Amygdala (tissue), 56 donors: ENCODE data around the gene SEC22A.

Experiments used
- DNase-seq, 56 donors: peaks; one replicate each; lab custom pipeline; 2025; lab: John Stamatoyannopoulos, UW

The SEC22A gene, protein sequence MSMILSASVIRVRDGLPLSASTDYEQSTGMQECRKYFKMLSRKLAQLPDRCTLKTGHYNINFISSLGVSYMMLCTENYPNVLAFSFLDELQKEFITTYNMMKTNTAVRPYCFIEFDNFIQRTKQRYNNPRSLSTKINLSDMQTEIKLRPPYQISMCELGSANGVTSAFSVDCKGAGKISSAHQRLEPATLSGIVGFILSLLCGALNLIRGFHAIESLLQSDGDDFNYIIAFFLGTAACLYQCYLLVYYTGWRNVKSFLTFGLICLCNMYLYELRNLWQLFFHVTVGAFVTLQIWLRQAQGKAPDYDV

DNA sequence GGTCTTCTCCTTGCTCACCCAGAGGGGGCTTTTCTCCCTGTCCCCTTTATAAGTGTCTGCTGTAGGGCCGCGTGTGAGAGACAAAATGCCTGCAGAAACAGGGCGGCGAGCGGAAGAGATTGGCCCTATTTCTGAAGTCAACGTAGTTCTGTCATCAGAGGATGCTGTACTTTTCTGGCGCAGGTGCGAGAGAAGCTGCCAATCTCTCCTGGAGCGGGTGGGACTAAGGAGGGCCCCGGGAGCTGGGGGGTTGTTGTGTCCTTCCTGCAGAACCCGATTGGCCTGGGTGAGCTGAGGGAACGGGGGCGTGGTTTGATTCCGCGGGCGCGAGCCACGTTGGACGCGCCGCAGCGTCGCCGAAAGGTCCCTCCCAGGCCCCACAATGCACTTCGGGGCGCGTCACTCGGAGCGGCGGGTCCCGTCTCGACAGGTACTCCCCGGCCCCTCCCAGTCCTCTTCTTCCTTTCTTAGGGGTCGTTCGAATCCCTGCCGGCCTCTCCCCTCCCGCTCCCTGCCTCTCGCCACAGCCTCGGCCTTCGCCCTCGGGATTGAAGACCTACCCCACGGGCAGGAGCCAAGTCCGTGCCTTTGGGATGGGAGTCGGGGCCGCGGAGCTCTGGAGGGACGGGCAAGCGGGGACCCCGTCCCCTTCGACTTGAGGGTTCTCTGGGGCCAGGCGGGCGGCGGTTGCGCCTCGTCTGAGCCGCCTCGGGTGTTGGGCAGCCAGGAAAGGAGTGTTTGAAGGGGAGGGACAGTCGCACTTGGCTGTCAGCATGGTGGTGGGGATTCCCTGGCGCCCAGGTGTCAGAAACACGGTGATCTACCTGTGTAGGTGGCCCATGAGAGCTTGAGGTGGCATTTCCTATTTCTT lies at the start of gene SEC22A:
TSS of gene SEC22A (plus strand) at position 387 of the 871 bp plus-strand sequence. CDS start 7,275 bp downstream, outside the sequence.
- peak; percentile 33 to 95 (median 84) for DNase-seq

DNA sequence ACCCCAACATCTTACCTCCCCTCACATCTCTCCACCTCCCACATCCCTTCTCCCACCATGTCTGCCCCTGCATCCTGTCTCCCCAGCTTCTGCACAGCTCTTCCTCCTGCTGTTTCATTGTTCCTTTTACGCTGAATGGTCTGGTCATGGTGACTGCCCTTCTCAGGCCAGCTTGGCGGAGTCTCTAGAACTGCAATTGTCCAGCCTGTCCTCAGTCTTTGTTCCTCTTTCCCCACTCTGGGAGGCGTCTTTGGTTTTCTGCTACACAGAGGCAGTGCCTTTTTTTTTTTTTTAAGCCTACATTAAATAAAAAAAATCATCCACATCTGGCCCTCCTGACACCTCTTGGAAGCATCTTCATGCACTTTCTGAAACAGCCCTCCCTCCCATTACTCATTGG lies 49.1 kb upstream of the SEC22A start:
- peak in 6 of 56 donors; percentile 3 to 42 (median 16) for DNase-seq

DNA sequence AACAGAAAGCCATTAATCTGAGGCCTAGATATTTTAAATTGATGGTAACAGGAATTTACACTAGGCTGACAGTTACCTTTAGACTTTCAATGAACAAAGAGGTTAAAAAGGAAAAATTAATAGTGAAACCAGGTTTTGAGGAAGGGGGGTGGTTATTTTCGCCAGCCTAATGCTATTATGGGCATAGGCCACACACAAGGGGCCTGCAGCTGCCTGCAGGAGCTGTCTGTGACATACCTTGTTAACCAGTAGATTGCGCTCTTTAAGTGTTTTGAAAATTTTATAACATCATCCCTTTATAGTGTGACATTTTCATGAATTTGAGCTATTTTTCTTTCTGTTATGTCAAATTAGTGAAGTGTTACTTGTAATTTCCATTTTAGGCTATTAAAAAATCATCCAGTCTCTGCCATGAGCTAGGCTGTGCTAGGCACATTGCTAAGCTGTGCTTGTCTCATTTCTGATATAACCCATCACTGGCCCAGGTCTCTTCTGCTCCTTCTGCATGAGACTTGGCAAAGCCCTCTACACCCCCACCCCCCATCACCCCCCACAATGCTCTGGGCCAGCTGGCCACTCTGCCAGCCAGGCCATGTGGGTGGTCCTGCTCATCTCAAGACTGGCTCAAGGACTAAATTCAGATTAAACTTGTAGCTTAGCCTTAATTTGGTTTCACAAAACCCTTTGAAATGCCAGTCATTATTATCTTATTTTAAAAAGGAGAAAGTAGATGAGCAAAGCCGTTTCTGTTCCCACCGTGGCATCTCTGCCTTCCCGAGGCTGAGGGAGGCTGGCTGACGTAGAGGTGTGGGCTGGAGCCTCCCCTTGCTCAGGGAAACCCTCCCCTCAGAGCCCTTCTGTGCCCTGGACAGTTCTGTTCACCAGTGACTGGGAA lies 48.4 kb upstream of the SEC22A start:
- no peak for DNase-seq

DNA sequence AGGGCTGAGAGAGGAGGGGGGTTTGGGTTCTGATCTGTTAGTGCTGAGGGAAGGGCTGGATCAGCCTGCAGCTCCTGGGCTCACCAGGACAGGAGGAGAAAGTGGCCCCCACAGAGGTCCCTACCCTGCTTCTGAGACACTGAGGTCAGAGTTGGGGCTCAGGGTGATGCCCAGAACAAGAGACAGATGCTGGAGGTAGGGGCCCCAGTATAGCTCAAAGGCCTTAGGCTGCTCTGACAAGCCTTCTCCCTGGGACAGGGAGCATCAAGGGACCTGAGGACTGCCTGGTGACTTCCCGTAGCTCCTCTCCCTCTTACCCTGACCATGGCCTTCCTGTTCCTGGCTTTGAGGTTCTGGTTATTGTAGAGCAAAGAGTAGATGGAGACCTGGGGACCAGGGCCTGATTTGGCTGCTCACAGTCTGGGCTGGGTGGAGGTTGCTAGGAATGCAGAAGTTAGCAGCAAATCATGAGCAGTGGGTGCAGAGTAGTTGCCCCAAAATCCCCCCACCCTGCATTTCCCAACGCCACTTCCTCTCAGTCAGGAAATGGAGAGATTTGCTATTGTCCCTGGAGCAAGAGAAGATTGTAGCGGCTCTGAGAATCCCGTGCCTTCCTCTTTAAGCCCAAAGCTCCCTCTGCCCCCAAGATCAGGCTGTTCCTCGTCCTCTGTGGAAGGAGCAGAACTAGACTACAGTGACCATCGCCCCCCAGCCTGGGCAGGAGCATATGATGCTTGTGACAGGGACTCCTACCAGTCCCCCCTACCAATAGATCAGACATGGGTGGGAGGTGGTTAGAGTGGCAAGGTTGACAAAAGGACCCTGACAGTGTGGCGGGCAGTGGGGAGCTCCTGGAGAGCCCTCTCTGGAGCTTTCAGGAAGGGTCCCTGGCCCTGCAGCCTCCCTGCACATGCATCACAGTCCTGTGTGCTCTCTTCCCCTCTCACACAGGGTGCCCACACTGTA lies 47.4 kb upstream of the SEC22A start:
- DNase-seq = peak in 1 of 56 donors; percentile 10

DNA sequence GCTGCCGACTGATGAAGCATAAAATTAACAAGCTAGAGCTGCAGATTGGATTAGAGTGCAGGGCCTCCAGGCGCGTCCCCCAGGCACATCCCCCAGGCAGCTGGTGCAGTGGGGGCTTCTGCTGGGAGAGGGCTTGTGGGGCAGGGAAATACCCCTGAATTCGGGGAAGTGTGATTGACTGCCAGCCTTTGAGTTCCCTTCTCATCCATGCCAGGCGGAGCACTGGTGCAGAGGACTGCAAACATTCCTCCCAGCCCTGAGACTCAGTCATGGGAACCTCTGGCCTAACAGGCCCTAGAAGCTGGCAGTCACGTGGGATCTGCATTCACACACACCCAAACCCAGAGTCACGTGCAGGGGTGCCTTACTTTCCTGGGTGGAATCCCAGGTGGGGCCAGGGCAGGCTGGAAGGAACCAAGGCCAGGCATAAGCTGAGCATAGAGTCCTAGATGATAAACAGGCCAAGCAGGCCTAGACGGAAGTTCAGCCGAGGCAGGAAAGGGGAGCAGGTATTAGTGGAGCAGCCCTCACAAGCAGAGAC lies 46.2 kb upstream of the SEC22A start:
- peak in 2 of 56 donors; percentile 2 to 33 for DNase-seq

DNA sequence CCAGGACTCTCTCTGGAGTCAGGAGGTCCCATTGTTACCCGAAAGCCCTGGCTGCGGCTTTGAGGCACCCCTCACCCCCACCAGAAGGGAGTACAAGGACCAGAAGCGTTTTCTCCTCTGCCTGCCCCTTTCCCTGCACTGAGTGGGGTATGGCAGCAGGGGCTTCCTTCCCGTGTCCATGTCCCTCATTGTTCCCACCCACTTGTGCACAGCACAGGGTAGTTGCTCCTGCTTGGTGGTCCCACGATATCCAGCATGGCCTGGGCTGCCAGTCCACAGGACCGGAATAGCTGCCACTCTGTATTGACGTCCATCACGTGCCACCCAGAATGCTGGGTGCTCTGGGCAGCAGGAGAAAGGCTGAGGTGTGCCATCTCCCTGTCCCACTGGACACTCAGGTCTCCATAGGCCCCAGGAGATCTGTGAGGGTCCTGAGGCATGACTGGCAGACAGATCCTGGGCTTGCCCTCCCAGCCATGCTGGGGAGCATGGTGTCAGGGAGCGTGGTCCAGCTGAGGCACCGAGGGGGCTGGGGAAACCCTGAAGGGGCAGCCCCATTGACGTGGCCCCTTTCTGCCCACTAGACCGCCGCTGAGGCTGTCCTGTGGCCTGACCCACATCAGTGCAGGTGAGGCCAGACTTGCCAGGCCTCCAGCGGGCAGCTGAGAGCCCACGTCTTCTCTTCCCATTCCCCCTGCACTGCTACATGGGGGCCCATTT lies 45.3 kb upstream of the SEC22A start:
- no peak for DNase-seq

DNA sequence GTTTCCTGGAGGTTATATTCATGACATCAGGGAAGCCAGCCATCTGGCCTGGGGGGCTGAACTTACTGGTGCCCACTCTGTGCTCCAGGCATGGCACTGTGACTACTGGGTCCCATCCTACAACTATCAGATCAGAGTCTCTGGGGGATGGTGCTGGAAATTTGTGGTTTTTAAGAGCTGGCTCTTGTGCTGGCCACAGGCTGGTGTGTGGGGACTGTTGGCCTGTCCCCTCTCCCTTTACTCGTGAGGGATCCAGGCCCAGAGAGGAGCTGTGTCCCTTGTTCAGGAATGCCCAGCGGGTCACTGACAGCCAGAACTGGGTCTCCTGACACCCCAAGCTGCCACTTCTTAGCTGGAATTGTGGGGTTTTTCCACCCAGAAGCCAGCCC lies 44.5 kb upstream of the SEC22A start:
- no peak for DNase-seq

DNA sequence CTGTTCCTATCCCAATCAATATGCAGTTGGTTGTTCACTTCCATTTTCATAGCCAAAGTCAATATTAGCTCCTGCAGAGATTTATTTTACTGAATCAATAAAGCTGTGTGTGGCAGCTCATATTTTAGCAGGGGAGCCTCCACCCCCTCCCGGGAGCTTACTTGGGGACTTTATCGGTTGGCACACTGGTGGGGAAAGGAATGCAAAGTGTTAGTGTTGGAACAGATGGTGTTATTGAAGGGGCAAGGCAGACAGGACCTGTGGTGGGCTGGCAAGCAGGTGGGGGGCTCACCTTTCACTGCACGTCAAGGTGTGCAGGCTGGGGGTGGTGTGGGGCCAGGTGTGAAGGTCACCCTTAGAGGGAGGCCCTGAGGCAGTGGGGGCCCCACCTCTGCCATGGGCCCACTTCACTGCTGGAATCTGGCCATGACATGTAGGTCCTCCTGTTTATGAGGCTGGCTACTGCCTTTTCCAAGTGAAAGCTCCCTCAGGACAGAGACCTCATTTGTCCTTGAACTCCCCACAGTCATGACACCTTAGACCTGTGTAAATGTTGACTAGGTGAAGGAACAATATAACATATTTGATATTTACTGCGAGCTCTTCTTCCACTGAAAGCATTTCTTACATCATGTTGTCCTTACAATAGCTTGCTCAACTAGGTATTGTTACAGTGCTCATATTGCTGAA lies 44.0 kb upstream of the SEC22A start:
- DNase-seq = no peak

DNA sequence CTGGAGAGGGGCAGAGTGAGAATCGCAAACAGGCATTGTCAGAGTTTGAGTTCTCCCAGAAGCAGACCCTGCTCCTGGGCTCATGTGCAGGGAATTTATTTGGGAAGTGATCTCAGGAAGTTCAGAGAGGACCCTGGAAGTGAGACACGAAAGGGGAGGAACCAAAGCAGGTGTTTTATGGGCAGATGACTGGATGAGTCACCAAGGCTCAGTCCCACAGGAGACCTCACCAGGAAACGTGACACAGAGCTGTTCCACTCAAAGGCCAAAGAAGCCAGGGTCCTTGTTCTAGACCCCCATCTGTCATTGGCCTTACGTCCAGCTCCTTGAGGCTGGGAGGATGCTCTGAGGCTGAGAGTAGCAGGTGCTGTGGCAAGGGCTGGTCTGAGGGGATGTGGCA lies 43.4 kb upstream of the SEC22A start:
- DNase-seq = no peak

DNA sequence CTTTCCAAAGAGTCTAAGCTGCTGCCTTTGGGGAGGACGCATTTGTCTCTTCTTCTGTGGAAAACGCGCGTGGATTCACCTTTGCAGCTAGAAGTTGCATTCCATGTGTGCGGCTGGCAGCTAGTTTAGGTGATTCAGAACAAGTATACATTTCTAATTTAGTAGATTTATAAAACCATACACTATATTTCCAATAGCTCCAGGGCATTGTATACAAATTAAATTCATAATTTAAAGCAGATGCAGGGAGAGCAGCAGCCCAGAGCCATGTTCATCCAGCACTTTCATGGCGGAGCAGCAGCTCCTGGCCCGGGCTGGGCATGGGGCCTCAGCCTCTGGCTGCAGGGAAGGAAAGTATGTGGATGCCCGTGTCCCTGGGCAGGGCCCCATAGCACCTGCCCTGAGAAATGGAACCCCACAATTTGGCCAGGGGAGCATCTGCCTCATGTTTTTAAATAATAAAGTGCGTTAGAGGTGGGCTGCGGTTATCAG lies 42.8 kb upstream of the SEC22A start:
- DNase-seq = no peak

DNA sequence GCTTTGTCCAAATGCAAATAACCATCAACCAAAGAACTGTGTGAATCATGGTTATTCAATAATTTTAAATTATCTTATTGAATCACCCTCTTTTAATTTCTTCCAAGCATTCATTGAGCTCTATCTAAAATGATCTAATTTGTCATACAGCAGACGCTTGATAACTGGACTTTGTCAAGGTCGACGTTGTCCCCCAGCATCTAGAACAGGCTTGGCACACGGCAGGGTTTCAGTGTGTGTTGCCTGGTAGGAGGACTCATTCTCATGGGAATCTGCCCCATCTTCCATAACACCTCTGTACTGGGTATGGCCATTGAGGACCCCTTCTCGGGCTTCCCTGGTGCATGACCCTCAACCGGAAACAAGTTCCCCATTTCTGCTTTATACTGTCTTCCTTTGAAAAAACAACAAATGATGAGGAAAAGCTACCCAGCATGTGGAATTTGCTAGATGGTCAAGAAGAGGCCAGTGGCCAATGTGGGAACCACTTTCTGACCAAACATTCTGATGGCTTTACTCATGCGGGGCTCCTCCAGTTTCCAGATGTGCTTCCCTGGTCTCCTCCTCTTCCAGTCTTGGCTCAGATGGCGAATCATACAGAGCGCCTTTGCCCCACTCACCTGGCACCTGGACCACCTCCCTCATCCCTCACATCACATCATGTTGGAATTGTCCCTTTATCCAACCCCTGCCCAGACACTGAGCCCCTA lies 41.7 kb upstream of the SEC22A start:
- no peak for DNase-seq

DNA sequence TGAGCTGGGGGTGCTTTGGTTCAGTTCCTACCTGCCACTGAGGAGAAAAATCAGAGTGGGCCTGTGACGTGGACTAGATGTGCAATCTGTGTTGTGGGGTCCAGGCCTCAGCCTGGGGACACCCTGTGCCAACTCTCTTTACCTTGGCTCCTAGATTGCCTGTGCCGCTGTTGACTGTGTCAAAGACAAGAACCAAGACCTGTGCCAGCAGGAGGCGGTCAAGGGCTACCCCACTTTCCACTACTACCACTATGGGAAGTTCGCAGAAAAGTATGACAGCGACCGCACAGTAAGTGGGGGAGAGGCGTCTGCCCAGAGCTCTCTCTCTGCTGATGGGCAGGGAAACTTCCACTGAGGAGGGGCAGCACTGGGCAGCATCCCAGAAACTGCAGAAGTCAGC lies 40.6 kb upstream of the SEC22A start:
- DNase-seq = no peak

DNA sequence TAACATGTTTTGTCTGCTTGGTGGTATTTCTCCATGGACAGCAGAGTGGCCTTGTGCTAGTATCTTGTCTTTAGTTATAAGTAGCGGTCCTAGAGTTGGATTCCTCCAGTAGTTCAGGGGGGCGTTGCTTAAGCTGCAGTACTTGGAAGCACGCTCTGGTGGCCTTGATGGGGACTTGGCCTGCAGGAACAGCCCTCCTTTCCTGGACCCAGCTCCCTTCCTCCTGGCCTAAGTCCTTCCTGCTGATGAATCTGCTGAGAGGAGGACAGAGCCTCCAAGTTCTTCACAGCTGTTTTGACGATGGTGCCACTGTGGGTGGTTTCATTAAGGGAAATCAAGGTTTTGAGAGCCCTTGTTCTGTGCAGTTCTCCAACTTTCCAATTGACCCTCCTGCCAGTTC lies 38.6 kb upstream of the SEC22A start:
- DNase-seq = no peak

DNA sequence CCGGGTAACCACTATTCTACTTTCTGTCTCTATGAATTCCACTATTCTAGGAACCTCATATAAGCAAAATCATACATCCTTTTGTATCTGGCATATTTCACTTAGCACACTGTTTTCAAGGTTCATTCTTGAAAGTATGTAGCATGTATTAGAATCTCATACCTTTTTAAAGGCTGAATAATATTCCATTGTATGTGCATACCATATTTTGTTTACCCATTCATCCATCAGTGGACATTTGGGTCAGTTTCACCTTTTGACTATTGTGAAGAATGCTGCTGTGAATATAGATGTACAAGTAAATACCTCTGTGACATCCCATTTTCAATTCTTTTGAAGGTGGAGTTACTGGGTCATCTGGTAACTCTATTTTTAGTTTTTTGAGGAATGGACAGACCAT lies 36.6 kb upstream of the SEC22A start:
- no peak for DNase-seq

DNA sequence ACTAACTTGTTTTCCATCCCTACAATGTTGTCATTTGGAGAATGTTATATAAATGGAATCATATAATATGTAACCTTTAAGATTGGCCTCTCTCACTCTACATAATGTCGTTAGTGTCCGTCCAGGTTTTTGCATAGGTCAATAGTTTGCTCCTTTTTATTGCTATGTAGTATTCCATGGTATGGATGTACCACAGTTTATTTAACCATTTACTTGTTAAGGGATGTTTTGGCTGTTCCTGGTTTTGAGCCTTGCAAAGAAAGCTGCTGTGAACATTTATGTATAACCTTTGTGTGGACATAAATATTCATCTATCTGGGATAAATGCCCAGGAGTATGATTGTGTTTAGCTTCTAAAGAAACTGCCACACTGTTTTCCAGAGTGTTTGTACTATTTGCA lies 34.1 kb upstream of the SEC22A start:
- no peak for DNase-seq

DNA sequence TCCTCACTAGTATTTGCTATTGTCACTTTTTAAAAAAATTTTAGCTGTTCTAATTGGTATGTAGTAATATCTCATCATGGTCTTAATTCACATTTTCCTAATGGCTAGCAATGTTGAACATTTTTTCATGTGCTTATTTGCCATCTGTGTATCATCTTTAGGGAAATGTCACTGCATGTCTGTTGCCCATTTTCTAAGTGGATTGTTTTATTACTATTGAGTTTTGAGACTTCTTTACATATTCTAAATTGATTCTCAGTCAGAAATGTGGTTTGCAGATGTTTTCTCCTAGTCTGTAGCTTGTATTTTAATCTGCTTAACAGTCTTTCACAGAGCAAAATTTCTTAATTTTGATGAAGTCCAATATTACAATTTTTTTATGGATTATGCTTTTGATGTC lies 33.6 kb upstream of the SEC22A start:
- no peak for DNase-seq

DNA sequence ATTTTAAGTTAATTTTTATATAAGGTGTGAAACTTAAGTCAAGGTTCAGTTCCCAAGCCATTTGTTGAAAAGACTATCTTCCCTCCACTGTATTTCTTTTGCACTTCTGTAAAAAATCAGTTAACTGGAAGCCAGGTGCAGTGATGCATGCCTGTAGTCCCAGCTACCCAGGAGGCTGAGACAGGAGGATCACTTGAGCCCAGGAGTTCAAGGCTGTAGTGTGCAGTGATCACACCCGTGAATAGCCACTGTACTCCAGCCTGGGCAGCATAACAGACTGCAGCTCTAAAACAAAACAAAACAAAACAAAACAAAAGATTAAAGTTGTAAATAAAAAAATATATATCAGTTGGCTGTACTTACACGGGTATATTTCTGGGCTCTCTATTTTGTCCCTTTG lies 33.1 kb upstream of the SEC22A start:
- DNase-seq = no peak
